A549 treated with AZD2906 at 1 μM for 4 hours (cell line): ENCODE data around the gene DCP1B. TPM values are rescaled to one million over a fixed set of nuclear protein-coding genes. Genes with fewer than 3 reads are reported as not detected.

ENCODE experiments used
- total RNA-seq: library from RNA; stranded (reverse); fragments of 200-300 nt; extraction: Qiagen RNA extraction; gene quantifications from 5 replicates; pipeline ENCODE4 v1.2.3, GENCODE V29; 2022

Gene DCP1B
- total RNA-seq = 7.0 to 8.2 TPM (median 7.6 TPM) in 5 replicates

DNA sequence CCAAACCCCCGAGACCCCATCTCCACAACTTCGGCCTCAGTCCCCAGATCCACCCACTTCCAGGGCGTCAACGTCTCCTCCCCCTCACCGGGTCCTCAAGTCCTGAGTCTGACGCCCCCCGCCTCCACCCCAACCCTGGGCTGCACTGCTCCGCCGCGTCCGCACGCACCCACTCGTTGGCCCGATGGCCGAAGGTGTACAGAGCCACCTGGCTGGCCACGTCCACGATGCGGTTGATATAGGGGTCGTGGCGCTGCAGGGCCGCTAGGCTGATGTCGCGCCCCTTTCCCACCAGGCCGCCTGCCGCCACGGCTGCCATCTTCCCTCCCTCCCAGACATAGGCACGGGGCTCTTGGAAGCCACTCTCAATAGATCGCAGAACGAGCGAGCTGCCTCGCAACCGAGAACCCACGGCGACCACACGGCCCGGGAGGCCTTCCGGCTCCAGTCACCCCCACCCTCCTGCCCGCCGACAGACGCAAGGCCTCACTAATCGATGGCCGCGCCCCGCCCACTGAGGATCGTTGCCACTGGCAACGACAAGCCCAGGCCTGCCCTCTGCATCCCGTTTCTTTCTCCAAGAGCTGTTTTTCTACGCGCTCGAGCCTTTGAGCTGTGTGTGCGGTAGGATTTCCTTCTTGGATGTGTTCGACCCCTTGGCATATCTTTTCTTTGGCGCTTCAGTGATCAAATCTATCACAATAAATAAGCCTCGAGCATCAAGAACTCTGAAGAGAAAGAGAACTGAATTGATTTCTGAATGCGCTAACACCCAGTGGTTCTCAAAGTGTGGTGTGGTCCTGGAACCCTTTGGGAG lies at the start of gene DCP1B:
DCP1B (minus strand) TSS at position 345 of the 817 bp plus-strand sequence; CDS start at position 319, 26 bp downstream.

DNA sequence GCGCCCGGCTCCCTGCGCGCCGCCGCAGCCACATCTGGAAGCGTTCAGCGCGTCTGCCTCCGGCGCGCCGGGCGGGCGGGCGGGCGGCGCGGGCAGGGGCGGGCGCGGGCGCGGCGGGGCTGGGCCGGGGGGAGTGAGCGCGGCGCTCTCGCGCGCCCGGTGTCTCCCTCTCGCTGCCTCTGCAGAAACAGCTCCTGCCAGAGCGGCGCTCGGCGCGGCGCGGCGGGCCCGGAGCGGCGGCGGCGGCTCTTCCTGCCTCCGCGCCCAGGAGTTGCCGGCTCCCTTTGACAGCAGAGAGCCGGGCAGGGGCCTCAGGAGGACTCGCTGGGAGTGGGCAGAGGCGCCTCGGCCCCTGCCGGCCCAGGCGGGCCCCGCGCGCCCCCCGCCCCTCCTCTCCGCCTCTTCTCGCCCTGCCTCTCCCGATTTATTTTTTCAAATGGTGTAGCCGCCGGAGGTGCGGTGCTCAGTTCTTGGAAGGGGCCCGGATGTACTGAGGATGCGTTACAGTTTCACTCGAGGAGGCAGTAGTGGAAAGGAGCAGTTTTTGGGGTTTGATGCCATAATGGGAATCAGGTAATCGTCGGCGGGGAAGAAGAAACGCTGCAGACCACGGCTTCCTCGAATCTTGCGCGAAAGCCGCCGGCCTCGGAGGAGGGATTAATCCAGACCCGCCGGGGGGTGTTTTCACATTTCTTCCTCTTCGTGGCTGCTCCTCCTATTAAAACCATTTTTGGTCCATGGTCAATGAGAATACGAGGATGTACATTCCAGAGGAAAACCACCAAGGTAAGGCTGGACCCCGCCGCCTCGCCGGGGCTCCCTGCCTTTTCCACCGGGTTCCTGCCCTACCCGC lies 48.8 kb upstream of the DCP1B start, which contains the start of gene CACNA1C:
CACNA1C (plus strand) TSS at position 162 of the 853 bp plus-strand sequence; CDS start at position 738, 576 bp downstream.

GRCh38 chr12:1918081-1918883 lies 86.0 kb downstream of the DCP1B start, which contains the start of gene CACNA2D4:
Gene CACNA2D4 (minus strand): TSS chr12:1918652. CDS start chr12:1918473, 179 bp downstream.

Other genes with a start within 250 kb of the DCP1B start
- gene LRTM2, start 183.9 kb downstream of the DCP1B start, total RNA-seq = 0.02 to 0.09 TPM (median 0.05 TPM) in 4 of 5 replicates, not detected in the other
- gene CACNA2D4, start 85.8 kb downstream of the DCP1B start, total RNA-seq = 0.06 TPM in 1 of 5 replicates, not detected in the others
- 0.02 to 0.06 TPM (median 0.03 TPM) in 4 of 5 replicates, not detected in the other for gene CACNA1C, start 48.5 kb upstream of the DCP1B start, total RNA-seq